Measurements from ENCODE around the gene KCNJ12.

DNA sequence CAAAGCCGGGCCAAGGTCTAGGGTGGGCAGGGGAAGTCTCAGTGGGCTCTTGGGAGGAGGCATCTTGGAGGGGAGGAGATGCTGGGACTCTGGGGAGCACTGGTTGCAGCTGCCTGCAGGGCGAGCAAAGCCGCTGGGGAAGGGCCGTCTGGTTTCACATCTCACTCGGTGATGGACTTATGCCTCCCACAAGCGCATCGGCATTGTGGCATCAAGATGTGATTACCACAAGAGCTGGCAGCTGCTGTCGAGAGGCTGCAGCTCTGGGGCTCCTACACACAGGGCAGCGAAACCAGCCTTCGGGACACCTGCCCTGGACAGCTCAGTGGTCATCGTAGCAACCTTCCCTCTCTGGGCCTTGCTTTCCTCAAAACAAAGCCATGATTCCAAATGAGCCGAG lies 3.1 kb upstream of the KCNJ12 start:
- TF ChIP-seq POLR2A (IDR thresholded peaks at IDR 0.05; ENCODE audit: borderline replicate concordance, extremely low read depth, insufficient read depth, insufficient read length) (no peak), ZNF274 (IDR thresholded peaks at IDR 0.05; ENCODE audit: low read depth, low read length) (no peak), YY1 (IDR thresholded peaks at IDR 0.05; ENCODE audit: extremely low read depth, insufficient replicate concordance, low read depth, low read length) (no peak), EZH2phosphoT487 (IDR thresholded peaks at IDR 0.05; ENCODE audit: borderline replicate concordance) (no peak), FOSL1 (IDR thresholded peaks at IDR 0.05; ENCODE audit: low read depth) (no peak), EZH2 (IDR thresholded peaks at IDR 0.05) (no peak), REST (IDR thresholded peaks at IDR 0.05; ENCODE audit: low read depth) (no peak), SIN3A (IDR thresholded peaks at IDR 0.05; ENCODE audit: low read depth) (no peak), POLR2AphosphoS5 (IDR thresholded peaks at IDR 0.05; ENCODE audit: low read depth, low read length) (no peak), TCF7L2 (IDR thresholded peaks at IDR 0.05; ENCODE audit: borderline replicate concordance, extremely low read depth, insufficient read depth, insufficient read length) (no peak), SP1 (IDR thresholded peaks at IDR 0.05; ENCODE audit: low read depth) (no peak)
- TF ChIP-seq, protein P1, sequence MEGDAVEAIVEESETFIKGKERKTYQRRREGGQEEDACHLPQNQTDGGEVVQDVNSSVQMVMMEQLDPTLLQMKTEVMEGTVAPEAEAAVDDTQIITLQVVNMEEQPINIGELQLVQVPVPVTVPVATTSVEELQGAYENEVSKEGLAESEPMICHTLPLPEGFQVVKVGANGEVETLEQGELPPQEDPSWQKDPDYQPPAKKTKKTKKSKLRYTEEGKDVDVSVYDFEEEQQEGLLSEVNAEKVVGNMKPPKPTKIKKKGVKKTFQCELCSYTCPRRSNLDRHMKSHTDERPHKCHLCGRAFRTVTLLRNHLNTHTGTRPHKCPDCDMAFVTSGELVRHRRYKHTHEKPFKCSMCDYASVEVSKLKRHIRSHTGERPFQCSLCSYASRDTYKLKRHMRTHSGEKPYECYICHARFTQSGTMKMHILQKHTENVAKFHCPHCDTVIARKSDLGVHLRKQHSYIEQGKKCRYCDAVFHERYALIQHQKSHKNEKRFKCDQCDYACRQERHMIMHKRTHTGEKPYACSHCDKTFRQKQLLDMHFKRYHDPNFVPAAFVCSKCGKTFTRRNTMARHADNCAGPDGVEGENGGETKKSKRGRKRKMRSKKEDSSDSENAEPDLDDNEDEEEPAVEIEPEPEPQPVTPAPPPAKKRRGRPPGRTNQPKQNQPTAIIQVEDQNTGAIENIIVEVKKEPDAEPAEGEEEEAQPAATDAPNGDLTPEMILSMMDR (IDR thresholded peaks at IDR 0.05 in 2 of 3, conservative IDR thresholded peaks at IDR 0.05 in 1 of 3; ENCODE audit: borderline replicate concordance in 1 of 3, insufficient read depth in 1 of 3, low read depth in 2 of 3, low read length in 2 of 3): no peak

Measured in HCT116 (cell line).